Measurements from ENCODE around the gene NFATC2. TPM values are rescaled to one million over a fixed set of nuclear protein-coding genes. Genes with fewer than 3 reads are reported as not detected.

Gene NFATC2
- total and polyA plus RNA-seq, 2 of the 8 experiments (the other 6 are each of a cell fraction or from before 2014, with no cell fraction given) = 0.27 to 0.91 TPM

DNA sequence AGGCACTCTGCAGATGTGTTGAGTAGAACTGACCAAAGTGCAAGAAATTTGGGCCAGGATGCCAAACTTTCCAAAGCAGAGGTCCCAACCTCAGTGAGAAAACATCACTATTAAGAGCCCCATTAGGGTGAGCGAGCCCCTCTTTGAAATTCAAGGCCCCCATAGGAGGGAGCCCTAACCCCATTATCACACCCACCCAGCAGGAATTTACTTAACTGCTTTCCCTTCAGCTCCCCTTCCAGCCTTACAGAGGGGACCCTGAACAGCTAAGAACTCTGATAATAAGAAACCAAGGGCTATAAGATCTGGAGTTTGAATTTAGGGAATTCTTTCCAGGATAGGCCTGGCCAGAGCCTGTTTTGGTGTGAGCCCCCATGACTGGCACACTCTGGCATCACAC, 130.6 kb downstream of the NFATC2 start:
- Histone ChIP-seq H3K9ac (replicated peaks in 1 of 4; ENCODE audit: extremely low read depth in 1 of 4, low read depth in 3 of 4, low read length in 3 of 4) (no peak overlapping the region), H3K4me2 (ENCODE audit: insufficient read depth in 1 of 2, low read depth in 2 of 2, low read length in 2 of 2) (peak overlapping the region; percentile 36 to 59; a peak in 2 of 4 replicates)
- TF ChIP-seq CREB1 (IDR thresholded peaks at IDR 0.05) = no peak
- no peak for TF ChIP-seq TEAD4 (IDR thresholded peaks at IDR 0.05; ENCODE audit: low read depth, low read length)
- no peak for TF ChIP-seq SAP30 (IDR thresholded peaks at IDR 0.05; ENCODE audit: insufficient read depth, insufficient replicate concordance, low read length)
- no peak for TF ChIP-seq SP2 (IDR thresholded peaks at IDR 0.05; ENCODE audit: low read length)
- peak; percentile 32 to 51; a peak in 3 of 4 replicates for TF ChIP-seq RAD21 (IDR thresholded peaks at IDR 0.05 in 1 of 2, conservative IDR thresholded peaks at IDR 0.05 in 1 of 2; ENCODE audit: low read depth in 2 of 2, low read length in 2 of 2)
- peak; percentile 38 for TF ChIP-seq NANOG (IDR thresholded peaks at IDR 0.05; ENCODE audit: insufficient read depth, low read depth, low read length, poor library complexity, severe bottlenecking)

More for the DNA sequence above, 130.6 kb downstream of the NFATC2 start:
- H3K4ac ChIP-seq (replicated peaks; ENCODE audit: insufficient read length, low read depth, low read length) = no peak overlapping the region
- no peaks in the 10 kb centered on the region for H3K36me3 ChIP-seq (ENCODE audit: control insufficient read depth in 2 of 4, insufficient read depth in 4 of 4, low read length in 3 of 4)
- H3K79me2 ChIP-seq (ENCODE audit: control insufficient read depth in 1 of 2, insufficient read depth in 2 of 2, low read length in 2 of 2) = no peaks in the 10 kb centered on the region
- FAIRE-seq = no peak
- H4K91ac ChIP-seq (replicated peaks; ENCODE audit: insufficient read length, low read length) = no peak overlapping the region
- H2AFZ ChIP-seq (ENCODE audit: low read length) = no peak overlapping the region
- no peak overlapping the region for H3K56ac ChIP-seq (replicated peaks; ENCODE audit: insufficient read length, low read depth, low read length)
- ChIA-PET POLR2A (ENCODE audit: partially characterized antibody) (no interaction called here), CTCF (ENCODE audit: partially characterized antibody) (interaction anchor here (1.0 to 3.2 kb wide), 11 partner anchors 23 to 431 kb away, joined by 3 to 13 read pairs (median 4); partner anchors contain the start of gene NFATC2)
- no peak overlapping the region for H3K23ac ChIP-seq (ENCODE audit: insufficient read length)
- no peak overlapping the region for H4K8ac ChIP-seq (ENCODE audit: extremely low read depth, insufficient read depth, low read length)
- DNase-seq (ENCODE audit: low read depth in 1 of 2, low spot score in 2 of 2) = no peak
- no peak overlapping the region for H3K14ac ChIP-seq (ENCODE audit: insufficient read length)
- H3K18ac ChIP-seq (ENCODE audit: extremely low read depth, low read length) = no peak overlapping the region
- no peak overlapping the region for H4K5ac ChIP-seq (ENCODE audit: insufficient read length, low read depth, low read length)
- no peak overlapping the region for H2BK5ac ChIP-seq (ENCODE audit: low read depth, low read length)
- no peaks in the 10 kb centered on the region for H3K27me3 ChIP-seq (replicated peaks in 1 of 4; ENCODE audit: control insufficient read depth in 3 of 4, extremely low read depth in 1 of 4, insufficient read depth in 3 of 4, low read length in 3 of 4)
- H2BK12ac ChIP-seq (ENCODE audit: low read depth, low read length) = no peak overlapping the region
- no peaks in the 10 kb centered on the region for H4K20me1 ChIP-seq (replicated peaks in 1 of 2; ENCODE audit: control insufficient read depth in 1 of 2, insufficient read depth in 2 of 2, low read length in 2 of 2)
- H3K9me3 ChIP-seq (ENCODE audit: insufficient read depth in 2 of 2, low read depth in 1 of 2, low read length in 1 of 2) = no peaks in the 10 kb centered on the region
- no peaks in the 10 kb centered on the region for H3K79me1 ChIP-seq (ENCODE audit: low read depth, low read length)
- H3K4me3 ChIP-seq (ENCODE audit: extremely low read depth in 1 of 4, insufficient read depth in 2 of 4, low read depth in 3 of 4, low read length in 4 of 4) = no peak overlapping the region
- H2BK120ac ChIP-seq (replicated peaks; ENCODE audit: low read depth, low read length) = no peak overlapping the region
- peaks cover 3 to 11% (median 8%) of the 10 kb centered on the region in 4 experiments for H3K4me1 ChIP-seq (replicated peaks in 1 of 4; ENCODE audit: control insufficient read depth in 3 of 4, insufficient read depth in 4 of 4, low read length in 3 of 4)
- no peak overlapping the region for H3K27ac ChIP-seq (ENCODE audit: low read depth, low read length)
- no peaks in the 10 kb centered on the region for H3K23me2 ChIP-seq (ENCODE audit: low read depth, low read length)
- H2AK5ac ChIP-seq (ENCODE audit: low read depth, low read length) = no peak overlapping the region
- WGBS, 2 experiments (ENCODE audit: extremely low coverage in 1 of 2, insufficient coverage in 1 of 2, insufficient read length in 1 of 2, insufficient replicate concordance in 2 of 2, low coverage in 1 of 2, low lambda C conversion rate in 2 of 2, missing lambda C conversion rate in 1 of 2) = 71% methylated on average over 1 of the region's 1 CpG; no CpG with 5 or more reads in 1 of the 2 experiments
- H2BK15ac ChIP-seq (ENCODE audit: low read length) = no peak overlapping the region
- H2BK20ac ChIP-seq (ENCODE audit: low read length) = no peak overlapping the region
